Glutamatergic neuron (in vitro differentiated cells): ENCODE measurements around the gene IL5RA. TPM values are rescaled to one million over a fixed set of nuclear protein-coding genes. Genes with fewer than 3 reads are reported as not detected.

Source experiments
- DNase-seq: peaks from one replicate; pipeline ENCODE4 v3.0.0; 2022
- H3K27ac Mint-ChIP-seq: one replicate; pipeline ENCODE4 v1.8.0; 2020; ENCODE audit warnings: mild to moderate bottlenecking, mixed read lengths, inconsistent platforms; ENCODE audit not compliant: unreplicated experiment
- H3K27me3 Mint-ChIP-seq: one replicate; pipeline ENCODE4 v1.8.0; 2020; ENCODE audit warnings: mild to moderate bottlenecking, moderate library complexity, mixed read lengths, inconsistent platforms; ENCODE audit not compliant: unreplicated experiment
- H3K36me3 Mint-ChIP-seq: one replicate; pipeline ENCODE4 v1.8.0; 2020; ENCODE audit warnings: mild to moderate bottlenecking, mixed read lengths, inconsistent platforms; ENCODE audit not compliant: unreplicated experiment
- H3K4me1 Mint-ChIP-seq: one replicate; pipeline ENCODE4 v1.8.0; 2020; ENCODE audit warnings: mild to moderate bottlenecking, low read depth, mixed read lengths, inconsistent platforms; ENCODE audit not compliant: unreplicated experiment
- H3K4me3 Mint-ChIP-seq: one replicate; pipeline ENCODE4 v1.8.0; 2020; ENCODE audit warnings: mild to moderate bottlenecking, mixed read lengths, inconsistent platforms; ENCODE audit not compliant: unreplicated experiment
- H3K9me3 Mint-ChIP-seq: one replicate; pipeline ENCODE4 v1.8.0; 2020; ENCODE audit warnings: mild to moderate bottlenecking, moderate library complexity, mixed read lengths, inconsistent platforms; ENCODE audit not compliant: unreplicated experiment
- CTCF ChIP-seq: fragments of 200-600 bp; sonication (generic); IDR thresholded peaks from one replicate; pipeline ENCODE4 v1.5.0; 2021; ENCODE audit not compliant: partially characterized antibody, unreplicated experiment
- total RNA-seq: library from RNA; stranded (reverse); fragmentation: NEBNext Ultra II Directional; extraction: Animal tissue kit (Norgen Biotek cat#: 25700); gene quantifications from one replicate; pipeline ENCODE4 v1.2.1, GENCODE V29; 2021; ENCODE audit not compliant: unreplicated experiment

IL5RA gene
- total RNA-seq, 1 donor from 2014 or later, result not detected

GRCh38 chr3:3145831-3146230 lies 35.7 kb upstream of the IL5RA start:
- no peaks in the 10 kb centered on the region for H3K27me3 Mint-ChIP-seq
- H3K36me3 Mint-ChIP-seq, result no peaks in the 10 kb centered on the region
- no peak for DNase-seq
- no peak for TF ChIP-seq CTCF
- H3K4me1 Mint-ChIP-seq, result no peaks in the 10 kb centered on the region
- H3K9me3 Mint-ChIP-seq, result no peaks in the 10 kb centered on the region
- no peak overlapping the region for H3K27ac Mint-ChIP-seq
- no peak overlapping the region for H3K4me3 Mint-ChIP-seq

DNA sequence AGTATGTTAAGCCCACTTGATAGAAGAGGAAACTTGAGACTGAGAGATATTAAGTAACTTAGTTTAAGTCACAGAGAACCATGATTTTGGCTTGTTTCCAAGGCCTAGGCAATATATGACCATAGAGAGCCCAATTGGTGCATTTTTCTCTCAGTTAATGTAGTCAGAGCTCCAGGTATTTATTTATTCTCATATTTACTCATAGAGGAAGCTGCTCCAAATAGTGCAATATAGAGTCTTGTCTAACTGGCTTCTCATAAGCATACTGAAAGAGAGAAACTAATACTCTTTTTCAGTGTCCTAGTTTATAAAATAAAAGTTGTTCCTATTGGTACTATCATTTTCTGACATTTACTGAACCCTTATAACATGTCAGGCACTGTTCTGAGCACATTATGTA lies 31.8 kb upstream of the IL5RA start:
- no peak for DNase-seq
- Mint-ChIP-seq H3K9me3 (no peaks in the 10 kb centered on the region), H3K4me3 (no peak overlapping the region), H3K27ac (no peak overlapping the region), H3K27me3 (no peaks in the 10 kb centered on the region), H3K36me3 (no peaks in the 10 kb centered on the region), H3K4me1 (no peaks in the 10 kb centered on the region)
- no peak for TF ChIP-seq CTCF

- H3K4me3 Mint-ChIP-seq, result no peak overlapping the region
- TF ChIP-seq CTCF, result no peak
- H3K9me3 Mint-ChIP-seq, result peaks cover 2% of the 10 kb centered on the region
- no peak for DNase-seq
- H3K27ac Mint-ChIP-seq, result no peak overlapping the region
- no peaks in the 10 kb centered on the region for H3K27me3 Mint-ChIP-seq
- H3K4me1 Mint-ChIP-seq, result peaks cover 6% of the 10 kb centered on the region
- no peaks in the 10 kb centered on the region for H3K36me3 Mint-ChIP-seq
Measured at GRCh38 chr3:3137526-3137925, 27.4 kb upstream of the IL5RA start.

- Mint-ChIP-seq H3K27me3 (no peaks in the 10 kb centered on the region), H3K36me3 (no peaks in the 10 kb centered on the region), H3K4me3 (no peak overlapping the region), H3K27ac (peak overlapping the region; percentile 10), H3K4me1 (peaks cover 6% of the 10 kb centered on the region), H3K9me3 (peaks cover 2% of the 10 kb centered on the region)
- TF ChIP-seq CTCF, result no peak
- DNase-seq, result no peak
Measured at GRCh38 chr3:3134750-3135448, 24.7 kb upstream of the IL5RA start.

DNA sequence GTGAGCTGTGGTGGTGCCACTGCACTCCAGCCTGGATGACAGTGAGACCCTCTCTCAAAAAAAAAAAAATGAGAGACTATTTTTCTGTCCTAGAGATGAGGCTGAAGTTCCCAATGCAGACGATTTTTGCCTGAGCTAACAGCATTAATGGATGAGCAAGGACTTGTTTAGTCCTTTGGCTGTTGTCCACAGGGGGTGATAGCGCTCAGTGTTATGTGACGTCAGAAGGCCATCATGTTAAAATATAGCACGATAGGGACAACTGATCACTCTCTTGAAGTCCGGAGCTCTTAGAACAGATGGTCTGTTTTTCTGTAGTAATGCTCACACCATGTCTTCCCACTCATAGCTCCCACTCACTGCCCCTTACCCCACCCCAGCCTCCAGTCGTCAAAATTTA lies 23.3 kb upstream of the IL5RA start:
- Mint-ChIP-seq H3K4me3 (no peak overlapping the region), H3K4me1 (peaks cover 6% of the 10 kb centered on the region), H3K36me3 (no peaks in the 10 kb centered on the region), H3K27me3 (no peaks in the 10 kb centered on the region), H3K9me3 (peaks cover 2% of the 10 kb centered on the region), H3K27ac (no peak overlapping the region)
- no peak for TF ChIP-seq CTCF
- no peak for DNase-seq
